Ramos (cell line): Measurements from ENCODE around the gene POLL.

ENCODE experiments used
- in situ Hi-C: fragments of 300-500 bp; cut with MboI; formaldehyde crosslinking; loops from one replicate; pipeline ENCODE4 v1.14.3; 2022; ENCODE audit warnings: low sequenced_read_pairs; ENCODE audit not compliant: unreplicated experiment

Gene POLL

DNA sequence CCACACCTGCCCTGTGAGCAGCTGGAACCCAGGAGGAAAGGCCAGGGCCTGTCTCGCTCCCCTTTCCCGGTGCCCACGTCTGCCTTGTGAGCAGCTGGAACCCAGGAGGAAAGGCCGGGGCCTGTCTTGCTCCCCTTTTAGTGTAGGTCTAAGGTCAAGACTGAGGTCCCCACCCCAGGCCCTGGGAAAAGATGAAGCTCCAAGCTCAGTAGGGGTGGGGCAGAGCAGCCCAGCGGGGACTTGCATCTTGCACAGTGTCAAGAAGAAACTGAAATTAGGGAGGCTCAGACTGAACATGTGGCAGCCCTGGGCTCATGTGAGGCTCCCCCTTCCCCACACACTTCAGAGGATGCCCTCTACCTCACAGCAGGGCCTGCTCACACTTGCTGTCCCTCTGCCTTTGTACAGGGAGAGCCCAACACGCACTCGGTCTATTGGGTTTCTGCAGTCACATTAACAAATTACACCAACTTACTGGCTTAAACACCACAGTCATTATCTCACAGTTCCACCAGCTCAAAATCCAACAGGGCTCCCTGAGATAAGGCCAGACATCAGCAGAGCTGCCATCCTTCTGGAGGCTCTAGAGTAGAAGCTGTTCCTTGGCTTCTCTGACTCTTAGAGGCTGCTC is 12.4 kb downstream of the POLL start:
- in situ Hi-C loops, result no loop called here

GRCh38 chr10:101575091-101575490 is 13.0 kb downstream of the POLL start:
- in situ Hi-C loops, result no loop called here

GRCh38 chr10:101573885-101574753 is 13.9 kb downstream of the POLL start:
- in situ Hi-C loops, result loop anchor here (5.0 to 25.0 kb wide), 2 partner anchors 287 to 362 kb away; no protein-coding TSS in a partner anchor

- in situ Hi-C loops, result loop anchor here (5.0 to 25.0 kb wide), 2 partner anchors 285 to 360 kb away; no protein-coding TSS in a partner anchor
These were observed 15.3 kb downstream of the POLL start for GRCh38 chr10:101572785-101573184.

DNA sequence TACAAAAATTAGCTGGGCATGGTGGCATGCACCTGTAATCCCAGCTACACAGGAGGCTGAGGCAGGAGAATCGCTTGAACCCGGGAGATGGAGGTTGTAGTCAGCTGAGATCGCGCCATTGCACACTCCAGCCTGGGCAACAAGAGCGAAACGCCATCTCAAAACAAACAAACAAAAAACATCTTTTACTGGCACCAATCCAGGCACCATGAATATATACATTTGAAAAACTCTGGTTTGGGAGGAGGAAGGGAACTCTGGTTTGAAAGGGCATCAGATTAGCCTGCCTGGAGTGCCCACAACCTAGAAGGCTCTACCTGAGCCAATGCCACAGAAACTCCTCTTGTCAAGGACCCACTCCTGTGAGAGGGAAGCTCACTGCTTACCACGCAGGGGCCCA is 15.9 kb downstream of the POLL start:
- in situ Hi-C loops, result loop anchor here (5.0 to 25.0 kb wide), 2 partner anchors 285 to 360 kb away; no protein-coding TSS in a partner anchor

- in situ Hi-C loops, result loop anchor here (5.0 to 25.0 kb wide), 2 partner anchors 284 to 359 kb away; no protein-coding TSS in a partner anchor
These were observed 16.7 kb downstream of the POLL start for GRCh38 chr10:101571271-101571925.

DNA sequence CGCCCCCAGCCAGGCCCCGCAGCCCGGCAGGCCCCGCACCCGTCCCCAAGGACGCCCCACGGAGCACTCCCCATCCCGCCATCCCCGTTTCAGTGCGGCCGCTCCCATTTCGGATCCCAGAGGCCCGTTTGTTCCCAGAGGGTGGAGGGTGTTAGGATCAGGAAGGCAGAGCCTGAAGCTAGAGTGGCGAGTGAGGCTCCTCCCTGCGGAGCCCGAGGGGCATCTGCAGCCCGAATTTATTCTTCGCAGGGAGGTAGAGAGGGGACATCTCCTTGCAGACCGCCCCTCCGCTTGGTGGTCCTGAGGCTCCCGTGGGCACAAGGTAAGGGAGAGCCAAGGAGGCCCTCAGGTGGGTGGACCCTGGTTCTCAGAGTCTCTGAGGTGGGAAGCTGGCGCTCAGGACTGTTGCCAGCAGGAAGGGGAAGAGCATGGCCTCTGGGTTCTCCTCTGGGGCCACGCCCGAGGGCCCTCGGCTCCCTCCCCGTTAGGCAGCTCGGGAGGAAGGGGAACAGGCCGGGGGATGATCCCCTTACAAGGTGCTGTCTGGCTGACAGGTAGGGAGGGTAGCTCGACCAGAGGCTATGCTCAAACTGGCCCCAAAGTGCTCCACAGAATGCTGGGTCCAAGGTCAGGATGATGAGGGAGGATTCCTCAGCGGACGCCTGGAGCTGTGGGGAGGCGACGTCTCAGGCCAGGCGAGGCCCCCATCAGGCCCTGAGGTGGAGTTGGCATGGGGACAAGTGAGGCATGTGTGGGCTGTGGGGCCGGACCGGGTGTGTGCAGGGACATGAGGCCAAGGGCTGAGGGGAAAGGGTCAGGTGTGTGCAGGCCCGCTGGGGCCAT is 17.4 kb downstream of the POLL start:
- in situ Hi-C loops, result loop anchor here (5.0 to 25.0 kb wide), 2 partner anchors 283 to 358 kb away; no protein-coding TSS in a partner anchor

- in situ Hi-C loops, result loop anchor here (5.0 to 25.0 kb wide), 2 partner anchors 283 to 358 kb away; no protein-coding TSS in a partner anchor
These were observed 18.2 kb downstream of the POLL start for GRCh38 chr10:101569622-101570427.

DNA sequence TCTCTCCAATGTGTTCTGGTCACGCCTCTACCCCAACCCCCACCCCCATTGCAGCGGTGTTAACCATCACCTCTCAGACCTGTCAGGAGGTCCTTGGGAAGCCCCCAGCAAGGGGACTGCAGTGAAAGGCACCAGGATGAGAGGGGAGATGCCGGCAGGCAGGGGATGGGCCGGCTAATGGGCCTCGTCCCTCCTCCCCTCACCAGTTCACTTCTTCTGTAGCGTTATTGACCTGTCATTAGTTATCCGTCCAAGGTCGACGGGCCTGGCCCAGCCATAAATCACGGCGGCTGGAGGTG is 18.8 kb downstream of the POLL start:
- in situ Hi-C loops, result loop anchor here (25.0 kb wide), 1 partner anchor 282 kb away; no protein-coding TSS in a partner anchor

DNA sequence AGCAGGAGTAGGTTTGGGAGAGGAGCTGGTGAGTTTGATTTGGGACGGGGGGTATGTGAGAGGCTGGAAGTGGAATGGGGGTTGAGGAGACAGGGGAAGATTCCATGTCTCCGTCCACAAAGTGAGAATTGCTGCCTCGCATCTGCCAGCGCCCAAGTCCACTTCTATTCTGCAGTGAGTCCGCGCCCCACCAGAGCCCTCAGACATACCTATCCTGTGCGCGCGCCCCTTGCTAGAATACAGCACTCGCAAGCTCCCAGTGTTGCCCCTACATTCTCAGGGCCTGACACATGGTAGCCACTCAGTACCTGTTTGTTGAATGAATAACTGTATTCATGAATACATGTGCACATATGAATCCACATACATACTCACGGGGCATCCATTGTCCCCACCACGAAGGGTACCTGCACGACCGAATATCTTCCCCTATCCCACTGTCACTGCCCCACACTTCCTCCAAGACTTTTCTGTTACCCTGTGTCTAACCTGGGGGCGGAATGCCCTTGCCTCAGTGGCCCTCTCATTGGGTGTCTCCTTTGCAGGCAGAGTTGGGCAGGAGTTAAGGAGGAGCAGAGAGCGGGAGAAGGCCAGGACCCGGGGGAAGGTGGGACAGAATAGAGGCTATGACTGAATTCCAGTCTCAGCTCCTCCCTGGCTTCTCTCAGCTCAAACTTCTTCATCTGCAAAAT is 19.9 kb downstream of the POLL start:
- in situ Hi-C loops, result loop anchor here (25.0 kb wide), 1 partner anchor 281 kb away; no protein-coding TSS in a partner anchor

DNA sequence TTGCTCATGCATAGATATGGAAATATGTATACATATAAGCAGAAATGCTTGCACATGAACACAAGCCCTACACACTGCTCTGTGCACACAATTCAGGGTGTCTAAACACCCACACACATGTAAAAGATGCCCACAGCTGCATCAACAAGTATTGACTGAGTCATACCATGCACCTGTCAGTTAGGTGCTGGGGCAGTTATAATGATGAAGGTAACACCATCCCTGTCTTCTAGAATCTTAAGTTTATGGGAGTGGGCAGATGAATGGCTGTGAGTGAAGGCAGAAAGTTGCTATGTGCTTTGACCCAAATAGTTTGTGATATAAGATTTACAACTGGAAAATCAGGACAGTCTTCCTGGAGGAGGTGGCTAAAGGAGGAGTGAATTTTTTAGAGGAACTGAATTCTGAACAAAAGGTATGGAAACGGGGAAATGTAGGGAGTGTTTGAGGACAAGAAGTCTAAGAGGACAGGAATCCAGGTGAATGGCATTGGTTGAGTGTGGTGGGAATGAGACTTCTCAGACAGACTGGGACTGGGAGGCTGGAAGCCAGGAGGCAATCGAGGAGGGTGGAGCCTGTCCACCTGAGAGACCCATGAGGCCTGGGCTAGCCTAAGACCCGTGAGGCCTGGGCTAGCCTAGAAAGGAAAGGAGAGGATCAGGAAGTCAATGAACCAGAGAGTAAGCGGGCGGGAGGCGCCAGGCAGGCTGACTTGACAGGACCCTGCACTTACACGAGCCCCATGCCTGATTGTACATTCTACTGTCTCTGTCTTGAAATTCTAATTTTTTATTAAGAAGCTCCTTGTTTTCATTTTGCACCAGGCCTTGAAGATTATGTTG is 20.7 kb downstream of the POLL start:
- in situ Hi-C loops, result loop anchor here (25.0 kb wide), 1 partner anchor 280 kb away; no protein-coding TSS in a partner anchor

- in situ Hi-C loops, result loop anchor here (25.0 kb wide), 1 partner anchor 279 kb away; no protein-coding TSS in a partner anchor
These were observed 21.5 kb downstream of the POLL start for GRCh38 chr10:101566333-101567164.

DNA sequence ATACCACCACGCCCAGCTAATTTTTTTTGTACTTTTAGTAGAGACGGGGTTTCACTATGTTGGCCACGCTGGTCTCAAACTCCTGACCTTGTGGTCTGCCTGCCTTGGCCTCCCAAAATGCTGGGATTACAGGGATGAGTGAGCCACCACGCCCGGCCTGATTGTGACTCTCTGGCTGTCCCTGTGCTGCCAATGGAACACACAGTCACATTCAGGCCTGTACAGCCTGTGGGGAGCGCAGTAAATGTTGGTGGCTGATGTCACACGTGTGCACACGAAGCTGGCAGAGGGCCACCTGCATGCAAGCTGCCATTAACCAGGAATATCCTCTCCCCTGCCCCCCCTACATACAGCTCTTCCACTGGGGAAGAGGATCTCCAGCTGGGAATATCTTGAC is 22.1 kb downstream of the POLL start:
- in situ Hi-C loops, result loop anchor here (25.0 kb wide), 1 partner anchor 279 kb away; no protein-coding TSS in a partner anchor

DNA sequence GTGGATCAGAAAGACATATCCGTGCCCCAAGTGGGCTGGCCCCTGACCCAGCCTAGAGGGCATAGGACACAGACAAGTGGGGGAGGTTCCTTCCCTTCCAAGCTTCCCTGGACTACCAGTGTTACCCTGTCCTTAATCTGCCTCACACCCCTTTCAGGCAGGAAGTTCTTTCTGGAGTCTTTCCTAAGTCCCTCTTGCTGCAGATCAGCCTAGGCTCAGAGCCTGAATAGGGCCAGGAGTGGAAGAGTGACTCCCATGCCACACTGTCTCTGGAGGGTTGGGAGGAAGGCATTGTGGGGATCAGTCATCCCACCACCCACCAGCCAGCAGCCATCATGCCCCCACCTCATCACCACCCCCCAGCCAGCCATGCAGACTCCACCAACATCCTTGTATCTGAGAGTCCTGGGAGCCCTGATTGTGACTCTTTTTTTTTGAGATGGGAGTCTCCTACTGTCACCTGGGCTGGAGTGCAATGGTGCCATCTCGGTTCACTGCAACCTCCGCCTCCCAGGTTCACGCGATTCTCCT is 22.6 kb downstream of the POLL start:
- in situ Hi-C loops, result loop anchor here (25.0 kb wide), 1 partner anchor 278 kb away; no protein-coding TSS in a partner anchor

GRCh38 chr10:101564490-101564991 is 23.5 kb downstream of the POLL start:
- in situ Hi-C loops, result loop anchor here (25.0 kb wide), 1 partner anchor 277 kb away; no protein-coding TSS in a partner anchor
